GM04503 (cell line): ENCODE results near the gene FRS3.
A peak's percentile ranks its signal among the peaks of the same experiment; 100 is the strongest.
"Not testable (repeated sequence)": the region's sequence is repeated elsewhere in the genome, so short reads cannot be mapped to it uniquely, and the experiment has no call there.

ENCODE experiments used
- DNase-seq: peaks from one replicate; pipeline ENCODE4 v3.0.0-alpha.2; 2012; ENCODE audit warnings: low read depth

Gene FRS3

GRCh38 chr6:41768545-41769308 is 11.0 kb downstream of the FRS3 start:
- DNase-seq: no peak

- DNase-seq: peak; percentile 72
Measured at GRCh38 chr6:41767112-41767833, 12.4 kb downstream of the FRS3 start.

GRCh38 chr6:41766043-41766664 is 13.5 kb downstream of the FRS3 start:
- DNase-seq: not testable (repeated sequence)

- DNase-seq: no peak
Measured at GRCh38 chr6:41763470-41763869, 16.2 kb downstream of the FRS3 start.

GRCh38 chr6:41759905-41760579 is 19.7 kb downstream of the FRS3 start:
- DNase-seq: no peak

GRCh38 chr6:41759106-41759904 is 20.4 kb downstream of the FRS3 start:
- DNase-seq: no peak

- no peak for DNase-seq
Measured at GRCh38 chr6:41758641-41759035, 21.1 kb downstream of the FRS3 start.

- DNase-seq: no peak
Measured at GRCh38 chr6:41757931-41758640, 21.6 kb downstream of the FRS3 start.

GRCh38 chr6:41757271-41757670 is 22.4 kb downstream of the FRS3 start:
- DNase-seq: no peak

GRCh38 chr6:41756354-41756753 is 23.3 kb downstream of the FRS3 start:
- DNase-seq: no peak

- no peak for DNase-seq
Measured at GRCh38 chr6:41755895-41756294, 23.8 kb downstream of the FRS3 start.

GRCh38 chr6:41750374-41750773 is 29.3 kb downstream of the FRS3 start:
- DNase-seq: no peak

- DNase-seq: no peak
Measured at GRCh38 chr6:41748542-41748941, 31.2 kb downstream of the FRS3 start.

- DNase-seq: no peak
Measured at GRCh38 chr6:41748102-41748477, 31.6 kb downstream of the FRS3 start.

- DNase-seq: no peak
Measured at GRCh38 chr6:41747256-41748101, 32.2 kb downstream of the FRS3 start, which contains the start of gene PGC. Gene PGC (minus strand): TSS chr6:41747397. CDS start chr6:41747334, 63 bp downstream.

- no peak for DNase-seq
Measured at GRCh38 chr6:41746107-41746506, 33.6 kb downstream of the FRS3 start.

GRCh38 chr6:41744236-41744787 is 35.4 kb downstream of the FRS3 start:
- DNase-seq: no peak

GRCh38 chr6:41743406-41744235 is 36.1 kb downstream of the FRS3 start:
- DNase-seq: no peak
